ENCODE data around the gene ERICH4.
"Not testable (repeated sequence)": the region's sequence is repeated elsewhere in the genome, so short reads cannot be mapped to it uniquely, and the experiment has no call there.

Gene ERICH4

DNA sequence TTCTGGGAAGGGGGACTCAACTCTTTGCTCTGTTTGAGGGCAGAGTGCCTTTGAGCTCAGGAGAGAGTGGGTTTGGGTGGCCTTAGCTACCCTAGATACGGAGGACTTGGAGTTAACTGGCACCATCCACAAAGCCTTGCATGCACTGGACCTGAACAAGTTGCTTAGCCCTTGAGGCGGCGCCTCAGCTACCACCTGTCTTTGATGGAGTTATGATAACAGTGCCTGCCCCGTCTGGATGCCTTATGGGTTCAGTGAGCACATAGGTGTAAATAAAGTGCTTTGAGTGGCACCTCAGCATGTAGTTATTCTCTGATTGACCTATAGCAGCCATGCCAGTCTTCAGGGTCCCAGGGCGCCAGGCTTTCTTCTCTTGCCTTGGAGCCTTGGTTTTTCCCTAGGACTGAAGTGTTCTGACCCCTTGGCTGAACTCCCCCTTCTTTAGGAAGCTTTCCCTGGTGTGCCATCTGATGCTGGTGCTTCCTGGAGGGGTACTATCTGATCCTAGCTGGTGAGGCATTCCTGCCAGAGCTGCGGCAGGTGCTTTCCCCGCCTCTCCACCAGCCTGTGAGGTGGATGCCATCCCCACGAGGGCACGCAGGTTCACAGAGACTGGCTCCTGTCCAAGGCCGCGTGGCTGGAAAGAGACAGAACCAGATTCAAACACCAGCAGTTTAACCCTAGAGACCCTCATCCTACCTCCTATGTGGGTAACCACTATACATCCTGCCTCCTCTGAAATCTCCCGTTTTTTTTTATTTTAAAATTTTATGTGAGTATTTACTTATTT is 39.6 kb upstream of the ERICH4 start:
- Histone ChIP-seq H3K4me3 (ENCODE audit: insufficient read depth, low read depth, low read length, poor library complexity, severe bottlenecking) (no peak overlapping the region), H3K4me1 (ENCODE audit: control insufficient read depth, insufficient read depth, low read length, poor library complexity, severe bottlenecking) (no peaks in the 10 kb centered on the region), H3K36me3 (ENCODE audit: control insufficient read depth, insufficient read depth, low read length) (peaks cover 3% of the 10 kb centered on the region), H3K27me3 (replicated peaks; ENCODE audit: control insufficient read depth, insufficient read depth, low read length, poor library complexity, severe bottlenecking) (no peaks in the 10 kb centered on the region), H3K27ac (ENCODE audit: insufficient read depth, low read length, poor library complexity, severe bottlenecking) (no peak overlapping the region), H3K9me3 (ENCODE audit: control insufficient read depth, low read length) (no peaks in the 10 kb centered on the region)
- no peak for DNase-seq

DNA sequence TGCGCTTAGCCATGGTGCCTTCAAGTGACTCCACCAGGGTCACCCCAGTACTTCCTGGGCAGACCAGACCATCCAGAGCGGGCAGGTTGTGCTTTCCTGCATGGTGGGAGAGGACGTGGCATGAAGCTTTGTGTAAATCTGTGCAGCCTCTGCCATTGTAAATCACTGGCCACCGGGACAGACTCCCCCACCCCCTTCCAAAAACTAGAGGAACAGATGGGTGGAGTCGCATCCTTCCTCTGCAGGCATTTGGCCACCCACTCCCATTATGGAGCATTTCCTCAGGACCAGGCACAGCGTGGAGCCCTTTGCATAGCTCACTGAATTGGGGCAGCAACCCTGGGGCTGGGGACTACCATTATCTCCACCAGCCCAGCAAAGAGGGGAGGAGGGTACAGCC is 37.2 kb upstream of the ERICH4 start:
- Histone ChIP-seq H3K27ac (ENCODE audit: insufficient read depth, low read length, poor library complexity, severe bottlenecking) (no peak overlapping the region), H3K4me3 (ENCODE audit: insufficient read depth, low read depth, low read length, poor library complexity, severe bottlenecking) (no peak overlapping the region)
- no peak for DNase-seq

DNA sequence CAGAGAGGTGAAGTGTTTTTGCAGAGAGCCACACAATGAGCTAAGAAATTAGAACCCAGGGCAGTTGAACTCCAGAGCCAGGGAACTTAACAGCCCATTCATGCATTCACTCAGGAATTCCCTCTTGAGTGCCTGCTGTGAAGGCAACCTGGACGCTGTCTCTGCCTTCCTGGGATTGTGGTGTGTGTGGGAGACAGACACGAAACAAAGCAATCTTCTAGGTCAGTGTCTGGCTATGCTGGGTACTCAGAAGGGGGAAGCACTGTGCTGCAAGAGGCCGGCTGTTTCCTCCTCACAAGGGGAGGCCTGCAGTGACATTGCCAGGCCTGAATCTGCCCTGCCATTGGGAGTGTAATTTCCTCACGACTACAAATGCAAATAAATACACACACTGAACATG is 35.7 kb upstream of the ERICH4 start:
- peaks cover 9% of the 10 kb centered on the region for H3K36me3 ChIP-seq (ENCODE audit: control insufficient read depth, insufficient read depth, low read length)
- no peak overlapping the region for H3K27ac ChIP-seq (ENCODE audit: insufficient read depth, low read length, poor library complexity, severe bottlenecking)
- DNase-seq = no peak
- H3K27me3 ChIP-seq (replicated peaks; ENCODE audit: control insufficient read depth, insufficient read depth, low read length, poor library complexity, severe bottlenecking) = no peaks in the 10 kb centered on the region
- no peaks in the 10 kb centered on the region for H3K4me1 ChIP-seq (ENCODE audit: control insufficient read depth, insufficient read depth, low read length, poor library complexity, severe bottlenecking)
- no peak overlapping the region for H3K4me3 ChIP-seq (ENCODE audit: insufficient read depth, low read depth, low read length, poor library complexity, severe bottlenecking)
- H3K9me3 ChIP-seq (ENCODE audit: control insufficient read depth, low read length) = no peaks in the 10 kb centered on the region

More for the DNA sequence above, 37.2 kb upstream of the ERICH4 start:
- no peaks in the 10 kb centered on the region for H3K4me1 ChIP-seq (ENCODE audit: control insufficient read depth, insufficient read depth, low read length, poor library complexity, severe bottlenecking)
- no peaks in the 10 kb centered on the region for H3K27me3 ChIP-seq (replicated peaks; ENCODE audit: control insufficient read depth, insufficient read depth, low read length, poor library complexity, severe bottlenecking)
- peaks cover 6% of the 10 kb centered on the region for H3K36me3 ChIP-seq (ENCODE audit: control insufficient read depth, insufficient read depth, low read length)
- no peaks in the 10 kb centered on the region for H3K9me3 ChIP-seq (ENCODE audit: control insufficient read depth, low read length)

DNA sequence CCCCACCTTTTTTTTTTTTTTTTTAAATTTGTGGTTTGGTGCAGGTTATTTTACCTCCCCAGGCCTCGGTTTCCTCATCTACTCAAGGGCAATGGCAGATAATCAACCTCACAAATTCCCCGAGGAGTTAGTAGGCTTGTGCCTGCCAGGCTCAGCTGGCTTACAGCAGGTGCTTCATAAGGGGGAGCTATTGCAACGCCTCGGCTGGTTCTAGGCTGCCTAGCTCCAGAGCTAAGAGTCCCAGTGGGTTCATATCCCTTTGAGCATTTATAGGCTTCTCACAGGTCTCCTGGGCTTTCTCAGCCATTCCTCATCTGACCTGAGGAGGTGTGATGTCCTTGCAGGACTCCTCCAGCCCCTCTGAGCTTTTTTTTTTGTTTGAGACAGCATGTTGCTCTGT is 34.7 kb upstream of the ERICH4 start:
- Histone ChIP-seq H3K4me3 (ENCODE audit: insufficient read depth, low read depth, low read length, poor library complexity, severe bottlenecking) (no peak overlapping the region), H3K27me3 (replicated peaks; ENCODE audit: control insufficient read depth, insufficient read depth, low read length, poor library complexity, severe bottlenecking) (no peaks in the 10 kb centered on the region), H3K4me1 (ENCODE audit: control insufficient read depth, insufficient read depth, low read length, poor library complexity, severe bottlenecking) (no peaks in the 10 kb centered on the region), H3K27ac (ENCODE audit: insufficient read depth, low read length, poor library complexity, severe bottlenecking) (no peak overlapping the region), H3K9me3 (ENCODE audit: control insufficient read depth, low read length) (no peaks in the 10 kb centered on the region), H3K36me3 (ENCODE audit: control insufficient read depth, insufficient read depth, low read length) (peaks cover 10% of the 10 kb centered on the region)
- no peak for DNase-seq

DNA sequence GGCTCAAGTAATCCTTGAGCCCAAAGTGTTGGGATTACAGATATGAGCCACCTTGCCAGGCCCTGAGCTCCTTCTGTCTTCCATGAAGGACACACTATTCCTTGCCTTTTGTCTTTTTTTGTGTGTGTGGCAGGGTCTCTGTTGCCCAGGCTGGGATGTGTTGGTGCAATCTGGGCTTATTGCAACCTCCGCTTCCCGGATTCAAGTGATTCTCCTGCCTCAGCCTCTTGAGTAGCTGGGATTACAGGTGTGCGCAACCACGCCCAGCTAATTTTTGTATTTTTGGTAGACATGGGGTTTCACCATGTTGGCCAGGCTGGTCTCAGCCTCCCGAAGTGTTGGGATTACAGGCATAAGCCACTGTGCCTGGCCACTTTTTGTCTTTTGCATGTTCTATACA is 34.1 kb upstream of the ERICH4 start:
- not testable (repeated sequence) for DNase-seq; H3K27ac ChIP-seq (ENCODE audit: insufficient read depth, low read length, poor library complexity, severe bottlenecking); H3K27me3 ChIP-seq (replicated peaks; ENCODE audit: control insufficient read depth, insufficient read depth, low read length, poor library complexity, severe bottlenecking); H3K4me3 ChIP-seq (ENCODE audit: insufficient read depth, low read depth, low read length, poor library complexity, severe bottlenecking); H3K9me3 ChIP-seq (ENCODE audit: control insufficient read depth, low read length); H3K4me1 ChIP-seq (ENCODE audit: control insufficient read depth, insufficient read depth, low read length, poor library complexity, severe bottlenecking)
- H3K36me3 ChIP-seq (ENCODE audit: control insufficient read depth, insufficient read depth, low read length) = peaks cover 16% of the 10 kb centered on the region

DNA sequence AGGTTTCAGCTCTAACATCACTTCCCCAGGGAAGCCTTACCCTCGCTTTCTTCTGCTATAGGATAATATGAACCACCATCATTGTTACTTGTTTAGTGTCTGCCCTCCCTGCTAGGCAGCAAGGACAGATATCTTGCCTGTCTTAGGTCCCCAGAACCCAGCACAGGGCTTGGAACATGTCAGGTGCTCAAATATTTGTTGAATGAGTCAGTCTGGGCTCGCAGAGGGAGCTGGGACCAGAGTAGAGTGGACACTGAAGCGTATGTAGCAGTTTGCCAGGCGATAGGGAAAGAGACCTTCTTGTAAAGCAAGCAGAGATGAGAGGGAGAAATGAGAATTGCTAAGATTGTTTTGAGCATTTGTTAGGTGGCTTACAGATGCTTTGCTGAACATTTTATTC is 33.7 kb upstream of the ERICH4 start:
- no peak for DNase-seq
- no peaks in the 10 kb centered on the region for H3K9me3 ChIP-seq (ENCODE audit: control insufficient read depth, low read length)
- H3K4me1 ChIP-seq (ENCODE audit: control insufficient read depth, insufficient read depth, low read length, poor library complexity, severe bottlenecking) = no peaks in the 10 kb centered on the region
- H3K27ac ChIP-seq (ENCODE audit: insufficient read depth, low read length, poor library complexity, severe bottlenecking) = no peak overlapping the region
- H3K27me3 ChIP-seq (replicated peaks; ENCODE audit: control insufficient read depth, insufficient read depth, low read length, poor library complexity, severe bottlenecking) = no peaks in the 10 kb centered on the region
- H3K36me3 ChIP-seq (ENCODE audit: control insufficient read depth, insufficient read depth, low read length) = peaks cover 21% of the 10 kb centered on the region
- H3K4me3 ChIP-seq (ENCODE audit: insufficient read depth, low read depth, low read length, poor library complexity, severe bottlenecking) = no peak overlapping the region

DNA sequence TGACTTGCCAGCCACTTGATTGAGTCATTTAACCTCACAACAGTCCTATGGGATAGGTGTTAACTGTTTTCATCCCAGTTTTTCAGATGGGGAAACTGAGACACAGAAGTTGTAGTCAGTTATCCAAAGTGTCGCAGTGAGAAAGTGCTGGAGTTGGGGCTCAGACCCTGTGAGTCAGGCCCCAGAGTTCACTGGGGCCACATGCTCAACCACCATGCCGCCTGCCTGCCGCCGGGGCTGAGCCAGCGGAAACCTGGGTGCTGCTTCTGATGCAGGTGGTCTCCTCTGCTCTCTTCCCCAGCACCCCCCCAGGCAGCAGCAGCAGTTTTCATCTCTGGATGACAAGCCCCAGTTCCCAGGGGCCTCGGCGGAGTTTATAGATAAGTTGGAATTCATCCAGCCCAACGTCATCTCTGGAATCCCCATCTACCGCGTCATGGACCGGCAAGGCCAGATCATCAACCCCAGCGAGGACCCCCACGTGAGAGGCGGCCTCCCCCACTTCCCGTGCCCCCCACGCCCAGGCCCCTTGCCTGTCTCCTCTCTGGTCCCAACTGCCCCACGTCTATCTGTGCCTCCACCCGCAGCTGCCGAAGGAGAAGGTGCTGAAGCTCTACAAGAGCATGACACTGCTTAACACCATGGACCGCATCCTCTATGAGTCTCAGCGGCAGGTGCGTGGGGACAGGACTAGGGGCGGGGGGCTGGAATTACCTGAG is 32.5 kb upstream of the ERICH4 start:
- H3K27ac ChIP-seq (ENCODE audit: insufficient read depth, low read length, poor library complexity, severe bottlenecking) = no peak overlapping the region
- DNase-seq = no peak
- H3K36me3 ChIP-seq (ENCODE audit: control insufficient read depth, insufficient read depth, low read length) = peaks cover 30% of the 10 kb centered on the region
- no peaks in the 10 kb centered on the region for H3K9me3 ChIP-seq (ENCODE audit: control insufficient read depth, low read length)
- no peaks in the 10 kb centered on the region for H3K4me1 ChIP-seq (ENCODE audit: control insufficient read depth, insufficient read depth, low read length, poor library complexity, severe bottlenecking)
- no peaks in the 10 kb centered on the region for H3K27me3 ChIP-seq (replicated peaks; ENCODE audit: control insufficient read depth, insufficient read depth, low read length, poor library complexity, severe bottlenecking)
- no peak overlapping the region for H3K4me3 ChIP-seq (ENCODE audit: insufficient read depth, low read depth, low read length, poor library complexity, severe bottlenecking)

DNA sequence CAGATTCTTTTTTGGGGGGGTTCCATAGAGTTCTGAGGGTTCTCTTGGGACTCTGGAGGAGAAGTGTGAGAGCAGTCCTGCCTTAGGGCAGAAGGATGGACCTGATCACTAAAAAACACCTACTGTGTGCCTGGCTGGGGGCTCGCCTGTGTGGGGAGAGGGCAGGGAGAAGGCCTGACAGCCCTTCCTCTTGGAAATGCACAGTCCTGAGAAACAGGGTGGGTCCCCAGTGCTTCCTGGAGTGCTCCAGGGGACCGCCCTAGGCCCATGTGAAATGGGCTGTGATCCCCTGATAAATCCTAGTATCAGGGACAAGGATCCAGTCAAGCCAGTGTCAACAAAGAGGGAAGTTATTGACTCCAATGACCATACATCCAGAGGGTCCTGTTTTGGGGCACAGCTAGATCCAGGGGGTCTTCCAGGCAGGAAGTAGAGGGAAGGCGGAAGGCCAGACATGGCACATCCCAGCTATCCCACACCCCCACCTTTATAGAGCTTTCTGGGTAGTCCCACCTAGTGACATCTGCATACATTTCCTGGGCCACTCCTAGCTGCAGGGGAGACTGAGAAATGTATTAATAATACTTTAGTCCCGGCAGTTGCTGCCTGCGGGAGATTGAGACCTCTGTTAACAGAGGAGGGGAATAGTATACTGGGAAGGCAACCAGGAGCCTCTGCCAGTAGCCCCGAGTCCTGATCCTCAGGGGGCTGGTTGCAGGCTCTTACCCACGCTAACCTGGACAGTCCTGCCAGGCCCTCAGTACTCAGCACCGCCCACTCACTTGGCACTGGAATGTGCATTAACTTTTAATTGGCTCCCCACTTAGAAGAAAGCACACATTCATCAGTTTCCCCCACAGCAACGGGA is 31.6 kb upstream of the ERICH4 start:
- H3K4me3 ChIP-seq (ENCODE audit: insufficient read depth, low read depth, low read length, poor library complexity, severe bottlenecking) = no peak overlapping the region
- H3K27ac ChIP-seq (ENCODE audit: insufficient read depth, low read length, poor library complexity, severe bottlenecking) = no peak overlapping the region
- no peaks in the 10 kb centered on the region for H3K4me1 ChIP-seq (ENCODE audit: control insufficient read depth, insufficient read depth, low read length, poor library complexity, severe bottlenecking)
- H3K36me3 ChIP-seq (ENCODE audit: control insufficient read depth, insufficient read depth, low read length) = peaks cover 33% of the 10 kb centered on the region
- H3K9me3 ChIP-seq (ENCODE audit: control insufficient read depth, low read length) = no peaks in the 10 kb centered on the region
- no peak for DNase-seq
- no peaks in the 10 kb centered on the region for H3K27me3 ChIP-seq (replicated peaks; ENCODE audit: control insufficient read depth, insufficient read depth, low read length, poor library complexity, severe bottlenecking)

DNA sequence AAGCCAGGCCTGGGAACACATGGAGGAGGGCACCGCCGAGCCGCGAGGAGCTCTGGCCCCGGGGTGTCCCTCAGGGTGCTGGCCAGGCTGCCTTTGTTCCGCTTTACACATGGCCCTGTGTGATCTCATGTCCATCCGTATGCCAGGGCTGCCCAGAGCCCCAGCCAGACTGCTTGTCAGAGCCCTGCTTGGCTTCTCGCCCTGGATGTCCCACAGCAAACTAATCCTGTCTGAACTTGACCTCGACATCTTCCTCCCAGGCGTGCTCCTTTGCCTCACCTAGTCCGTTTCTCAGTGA is 31.0 kb upstream of the ERICH4 start:
- no peak for DNase-seq
- Histone ChIP-seq H3K9me3 (ENCODE audit: control insufficient read depth, low read length) (no peaks in the 10 kb centered on the region), H3K27ac (ENCODE audit: insufficient read depth, low read length, poor library complexity, severe bottlenecking) (no peak overlapping the region), H3K4me1 (ENCODE audit: control insufficient read depth, insufficient read depth, low read length, poor library complexity, severe bottlenecking) (no peaks in the 10 kb centered on the region), H3K4me3 (ENCODE audit: insufficient read depth, low read depth, low read length, poor library complexity, severe bottlenecking) (no peak overlapping the region), H3K27me3 (replicated peaks; ENCODE audit: control insufficient read depth, insufficient read depth, low read length, poor library complexity, severe bottlenecking) (no peaks in the 10 kb centered on the region), H3K36me3 (ENCODE audit: control insufficient read depth, insufficient read depth, low read length) (peaks cover 35% of the 10 kb centered on the region)

DNA sequence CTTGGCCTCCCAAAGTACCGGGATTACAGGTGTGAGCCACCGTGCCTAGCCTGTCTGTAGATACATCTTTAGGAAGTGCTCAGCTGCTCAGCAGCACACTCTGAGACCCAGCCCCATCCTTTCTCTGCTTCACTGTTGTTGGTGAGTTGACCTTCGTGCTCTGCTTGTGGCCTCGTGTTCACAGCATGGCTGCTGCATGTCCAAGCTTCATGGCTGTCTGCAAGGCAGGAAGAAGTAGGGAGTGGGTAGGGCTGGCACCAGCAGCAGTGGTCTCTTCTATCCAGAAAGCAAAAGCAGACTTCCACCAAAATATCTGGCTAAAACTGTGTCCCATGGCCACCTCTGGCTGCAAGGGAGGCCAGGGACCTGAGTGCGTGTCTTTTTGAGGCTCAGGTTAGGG is 30.0 kb upstream of the ERICH4 start:
- H3K27me3 ChIP-seq (replicated peaks; ENCODE audit: control insufficient read depth, insufficient read depth, low read length, poor library complexity, severe bottlenecking) = no peaks in the 10 kb centered on the region
- H3K9me3 ChIP-seq (ENCODE audit: control insufficient read depth, low read length) = no peaks in the 10 kb centered on the region
- no peak for DNase-seq
- H3K4me3 ChIP-seq (ENCODE audit: insufficient read depth, low read depth, low read length, poor library complexity, severe bottlenecking) = no peak overlapping the region
- H3K27ac ChIP-seq (ENCODE audit: insufficient read depth, low read length, poor library complexity, severe bottlenecking) = no peak overlapping the region
- no peaks in the 10 kb centered on the region for H3K4me1 ChIP-seq (ENCODE audit: control insufficient read depth, insufficient read depth, low read length, poor library complexity, severe bottlenecking)
- H3K36me3 ChIP-seq (ENCODE audit: control insufficient read depth, insufficient read depth, low read length) = peaks cover 38% of the 10 kb centered on the region

Data from effector memory CD4-positive, alpha-beta T cell (primary cell).